Activated CD4-positive, alpha-beta T cell treated with anti-CD3 and anti-CD28 coated beads, Interleukin-2, amount 50 U/mL, for 4 hours (primary cell): Measurements from ENCODE around the gene FBLN7.
"Not testable (repeated sequence)": the region's sequence is repeated elsewhere in the genome, so short reads cannot be mapped to it uniquely, and the experiment has no call there.

ENCODE experiments used
- DNase-seq, 2 experiments: peaks; one replicate each; pipeline ENCODE4 v3.0.0-alpha.2; 2020

FBLN7 gene

GRCh38 chr2:112187805-112188596 lies 49.8 kb downstream of the FBLN7 start:
- peak; percentile 79 to 80 for DNase-seq

- no peak for DNase-seq
These were observed 50.9 kb downstream of the FBLN7 start for GRCh38 chr2:112189001-112189556.

GRCh38 chr2:112194028-112194427 lies 55.8 kb downstream of the FBLN7 start:
- no peak for DNase-seq

- no peak for DNase-seq
These were observed 56.3 kb downstream of the FBLN7 start for GRCh38 chr2:112194482-112194881.

DNA sequence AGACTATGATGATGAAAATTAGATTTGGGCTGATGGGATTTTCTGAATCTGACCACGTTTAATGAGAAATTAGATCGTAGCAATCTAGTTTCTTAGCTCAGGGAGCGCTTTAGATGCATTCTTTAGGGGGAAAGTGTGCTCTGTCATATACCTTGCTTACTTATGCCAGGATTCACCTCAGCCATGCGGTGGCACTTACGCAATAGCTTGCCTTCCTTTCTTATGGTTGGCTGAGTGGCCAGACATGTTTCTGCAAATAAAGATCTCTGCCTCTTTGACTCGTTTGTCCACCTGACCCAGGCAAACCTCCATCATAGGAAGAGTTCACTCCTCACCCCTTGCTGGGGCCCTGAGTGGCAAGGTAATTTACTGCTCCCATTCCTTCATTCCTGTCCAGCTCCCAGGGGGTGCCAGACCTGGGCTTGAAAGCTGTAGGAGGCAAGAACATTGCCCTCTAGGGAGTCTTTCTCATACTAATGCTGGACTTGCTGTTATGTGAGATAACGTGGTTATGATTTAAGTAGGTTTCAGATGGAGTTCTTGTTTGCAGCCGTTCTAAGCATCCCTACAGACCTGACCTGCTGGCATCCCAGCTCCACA lies 57.1 kb downstream of the FBLN7 start:
- DNase-seq, result no peak

- DNase-seq, result no peak
These were observed 57.8 kb downstream of the FBLN7 start for GRCh38 chr2:112195950-112196349.

- no peak for DNase-seq
These were observed 59.7 kb downstream of the FBLN7 start for GRCh38 chr2:112197868-112198267.

DNA sequence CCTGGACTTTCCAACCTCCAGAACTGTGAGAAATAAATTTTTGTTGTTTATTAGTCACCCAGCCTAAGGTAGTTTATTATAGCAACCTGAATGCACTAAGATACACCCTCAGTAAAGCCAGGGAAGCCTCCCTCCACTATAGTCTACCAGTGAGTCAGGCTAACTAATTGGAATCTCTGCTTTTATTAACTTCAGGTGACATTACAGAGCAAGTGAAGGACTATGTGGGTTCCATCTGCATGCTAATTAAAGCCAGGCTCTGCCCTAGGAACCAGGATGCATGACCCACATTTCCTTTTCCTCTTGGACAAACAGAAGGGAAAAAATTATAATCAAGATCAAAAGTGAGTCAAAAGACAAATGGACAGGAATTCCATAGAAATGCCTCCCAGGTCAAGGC lies 60.6 kb downstream of the FBLN7 start:
- no peak for DNase-seq

DNA sequence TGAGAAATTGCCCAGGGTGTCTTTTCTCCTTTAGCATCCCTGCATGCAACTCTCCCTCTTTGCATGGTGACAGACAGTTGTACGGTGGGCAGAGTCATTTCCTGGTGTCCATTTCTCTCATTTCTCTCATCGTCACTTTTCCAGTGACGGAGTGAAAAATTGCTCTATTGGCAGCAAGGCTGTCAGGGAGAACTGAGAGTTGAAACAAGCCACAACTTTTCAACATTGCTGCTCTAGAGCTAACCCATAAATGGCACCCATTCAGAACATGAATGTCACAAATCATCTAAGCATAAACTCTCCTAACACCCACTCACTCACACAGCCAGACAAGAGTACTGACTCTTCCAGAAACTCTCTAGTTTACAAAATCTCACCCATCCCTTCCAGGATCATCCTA lies 61.0 kb downstream of the FBLN7 start:
- no peak for DNase-seq

GRCh38 chr2:112201696-112202430 lies 63.7 kb downstream of the FBLN7 start:
- DNase-seq, result no peak

GRCh38 chr2:112204411-112204810 lies 66.2 kb downstream of the FBLN7 start:
- no peak for DNase-seq

DNA sequence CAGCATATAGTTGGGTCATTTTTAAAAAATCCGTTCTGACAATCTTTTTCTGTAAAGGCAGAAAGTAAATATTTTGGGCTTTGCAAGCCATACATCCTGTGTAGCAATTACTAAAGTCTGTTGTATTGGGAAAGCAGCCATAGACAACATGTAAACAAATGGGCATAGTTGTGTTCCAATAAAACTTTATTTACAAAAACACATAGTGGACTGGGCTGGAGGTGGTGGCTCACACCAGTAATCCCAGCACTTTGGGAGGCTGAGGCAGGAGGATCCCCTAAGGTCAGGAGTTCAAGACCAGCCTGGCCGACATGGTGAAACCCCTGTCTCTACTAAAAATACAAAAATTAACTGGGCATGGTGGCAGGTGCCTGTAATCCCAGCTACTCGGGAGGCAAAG lies 69.7 kb downstream of the FBLN7 start:
- not testable (repeated sequence) for DNase-seq

DNA sequence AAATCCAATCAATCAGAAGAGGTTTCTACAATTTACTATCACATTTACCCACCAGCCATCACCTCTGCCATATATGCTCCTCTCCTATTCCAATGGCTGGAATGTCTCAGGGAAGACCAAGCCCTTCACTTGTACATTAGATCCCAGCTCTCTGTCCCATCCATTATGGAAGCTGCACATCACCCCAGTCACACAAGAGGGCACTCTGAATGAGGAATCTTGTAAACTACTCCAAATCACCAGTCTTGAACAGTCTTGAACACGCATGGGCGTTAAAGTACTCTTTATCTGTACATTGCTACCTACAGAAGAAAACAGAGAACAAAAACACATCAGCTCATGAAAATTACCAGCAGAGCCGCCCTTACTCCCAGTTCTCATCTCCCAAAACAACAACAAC lies 78.0 kb downstream of the FBLN7 start:
- DNase-seq, result no peak

DNA sequence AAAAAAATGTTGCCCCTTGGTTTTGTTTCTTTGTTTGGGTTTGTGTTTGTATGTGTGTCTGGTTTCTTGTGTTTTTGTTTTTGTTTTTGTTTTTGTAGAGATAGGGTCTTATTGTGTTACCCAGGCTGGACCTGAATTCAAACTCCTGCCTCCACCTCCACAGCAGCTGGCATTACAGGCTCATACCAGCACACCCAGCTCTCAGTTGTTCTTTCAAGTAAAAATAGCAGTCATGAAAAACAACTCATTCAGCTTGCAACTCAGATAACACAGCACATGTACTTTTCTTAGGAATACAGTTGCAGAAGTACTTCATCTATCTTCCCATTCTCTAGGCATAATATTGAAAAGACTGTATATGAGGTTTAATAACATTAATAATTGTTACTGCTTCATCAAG lies 79.7 kb downstream of the FBLN7 start:
- no peak for DNase-seq

- DNase-seq, result no peak
These were observed 82.0 kb downstream of the FBLN7 start for GRCh38 chr2:112220186-112220585.

- DNase-seq, result no peak
These were observed 82.6 kb downstream of the FBLN7 start for GRCh38 chr2:112220831-112221230.

GRCh38 chr2:112229348-112229747 lies 91.2 kb downstream of the FBLN7 start:
- no peak for DNase-seq

DNA sequence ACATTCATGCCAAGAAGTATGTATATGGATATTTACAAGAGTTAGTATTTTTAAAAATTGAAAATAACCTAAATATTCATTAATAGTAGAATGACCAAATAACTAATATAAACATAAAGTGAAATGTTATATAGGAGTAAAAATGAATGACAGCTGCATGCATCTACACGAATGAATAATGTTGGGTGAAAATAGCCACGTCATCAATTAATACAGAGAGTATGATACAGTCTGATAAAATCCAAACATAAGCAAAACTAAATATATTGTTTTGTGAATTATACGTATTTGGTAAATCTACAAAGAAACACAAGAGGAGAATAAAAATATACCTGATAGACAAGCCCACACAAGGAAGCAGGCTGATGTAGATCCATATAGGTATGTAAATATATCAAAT lies 92.2 kb downstream of the FBLN7 start:
- no peak for DNase-seq
